ENCODE results near the gene MUC16. TPM values are rescaled to one million over a fixed set of nuclear protein-coding genes. Genes with fewer than 3 reads are reported as not detected.
"Not testable (repeated sequence)": the region's sequence is repeated elsewhere in the genome, so short reads cannot be mapped to it uniquely, and the experiment has no call there.

MUC16 gene
- total and polyA plus RNA-seq, 2 of the 13 experiments (the other 11 are each of a cell fraction or from before 2014, with no cell fraction given): not detected

GRCh38 chr19:9054765-9055164 is 44.6 kb upstream of the MUC16 start (continued):
- TF ChIP-seq CSRNP2 (CRISPR knock-in tag; conservative IDR thresholded peaks at IDR 0.05; ENCODE audit: low read depth): no peak

DNA sequence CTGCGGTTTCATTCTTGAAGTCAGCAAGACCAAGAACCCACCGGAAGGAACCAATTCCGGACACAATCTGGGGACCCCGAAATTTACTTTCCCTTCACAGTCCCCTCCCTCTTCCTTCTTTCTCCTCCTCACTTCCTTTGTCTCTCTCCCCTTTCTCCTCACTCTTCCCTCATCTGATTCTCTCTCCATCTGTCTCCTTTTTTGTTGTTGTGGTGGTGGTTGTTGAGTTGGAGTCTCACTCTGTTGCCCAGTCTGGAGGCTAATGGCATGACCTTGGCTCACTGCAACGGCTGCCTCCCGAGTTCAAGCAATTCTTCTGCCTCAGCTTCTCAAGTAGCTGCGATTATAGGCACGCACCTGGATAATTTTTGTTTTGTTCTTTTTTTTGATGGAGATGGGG is 44.0 kb upstream of the MUC16 start:
- POLR2A ChIA-PET: no interaction called here
- Histone ChIP-seq H3K36me3 (replicated peaks in 1 of 2; ENCODE audit: control insufficient read depth in 1 of 2, insufficient read depth in 2 of 2, low read length in 2 of 2) (no peaks in the 10 kb centered on the region), H3K4me2 (ENCODE audit: low read depth, low read length) (no peak overlapping the region), H3K4me3 (replicated peaks in 1 of 3; ENCODE audit: insufficient read depth in 1 of 3, low read depth in 2 of 3, low read length in 3 of 3) (no peak overlapping the region), H3K9ac (ENCODE audit: insufficient read depth, low read depth, low read length) (no peak overlapping the region), H3K4me1 (ENCODE audit: insufficient read depth, low read length) (no peaks in the 10 kb centered on the region), H3K79me2 (ENCODE audit: insufficient read depth, low read length) (no peaks in the 10 kb centered on the region), H4K20me1 (ENCODE audit: insufficient read depth, low read length) (no peaks in the 10 kb centered on the region), H3K9me3 (ENCODE audit: low read length) (no peaks in the 10 kb centered on the region), H3K27ac (ENCODE audit: extremely low read length, insufficient read depth, low read length) (no peak overlapping the region), H2AFZ (ENCODE audit: low read length) (no peak overlapping the region), H3K27me3 (ENCODE audit: control insufficient read depth in 1 of 2, insufficient read depth in 2 of 2, low read length in 2 of 2) (no peaks in the 10 kb centered on the region)
- 45% methylated on average over 8 of the region's 8 CpGs for WGBS (ENCODE audit: low lambda C conversion rate)
- intact Hi-C loops (cut with micrococcal nuclease; ENCODE audit: unreplicated experiment) (no loop called here), in situ Hi-C loops (cut with HindIII; ENCODE audit: extremely low pct_ligation_motif_present, low pct_unique_long_range_greater_than_20kb) (no loop called here)
- CTCF ChIA-PET (ENCODE audit: low intra/inter-chr PET ratio, low total read pairs): no interaction called here
- DNase-seq (ENCODE audit: low spot score) (no peak), FAIRE-seq (no peak), ATAC-seq (no peak)
- no peak for TF ChIP-seq XRCC5 (optimal IDR thresholded peaks at IDR 0.05; ENCODE audit: low read length)
- TF ChIP-seq ZNF720 (CRISPR knock-in tag; IDR thresholded peaks at IDR 0.05): no peak
- no peak for TF ChIP-seq ZNF33B (CRISPR knock-in tag; IDR thresholded peaks at IDR 0.05)
- TF ChIP-seq CREB1 (IDR thresholded peaks at IDR 0.05): no peak
- no peak for TF ChIP-seq CREB1 (CRISPR knock-in tag; IDR thresholded peaks at IDR 0.05)
- TF ChIP-seq MEIS1 (CRISPR knock-in tag; IDR thresholded peaks at IDR 0.05; ENCODE audit: borderline replicate concordance): no peak
- no peak for TF ChIP-seq PAF1 (CRISPR knock-in tag; IDR thresholded peaks at IDR 0.05)
- TF ChIP-seq, protein P1, sequence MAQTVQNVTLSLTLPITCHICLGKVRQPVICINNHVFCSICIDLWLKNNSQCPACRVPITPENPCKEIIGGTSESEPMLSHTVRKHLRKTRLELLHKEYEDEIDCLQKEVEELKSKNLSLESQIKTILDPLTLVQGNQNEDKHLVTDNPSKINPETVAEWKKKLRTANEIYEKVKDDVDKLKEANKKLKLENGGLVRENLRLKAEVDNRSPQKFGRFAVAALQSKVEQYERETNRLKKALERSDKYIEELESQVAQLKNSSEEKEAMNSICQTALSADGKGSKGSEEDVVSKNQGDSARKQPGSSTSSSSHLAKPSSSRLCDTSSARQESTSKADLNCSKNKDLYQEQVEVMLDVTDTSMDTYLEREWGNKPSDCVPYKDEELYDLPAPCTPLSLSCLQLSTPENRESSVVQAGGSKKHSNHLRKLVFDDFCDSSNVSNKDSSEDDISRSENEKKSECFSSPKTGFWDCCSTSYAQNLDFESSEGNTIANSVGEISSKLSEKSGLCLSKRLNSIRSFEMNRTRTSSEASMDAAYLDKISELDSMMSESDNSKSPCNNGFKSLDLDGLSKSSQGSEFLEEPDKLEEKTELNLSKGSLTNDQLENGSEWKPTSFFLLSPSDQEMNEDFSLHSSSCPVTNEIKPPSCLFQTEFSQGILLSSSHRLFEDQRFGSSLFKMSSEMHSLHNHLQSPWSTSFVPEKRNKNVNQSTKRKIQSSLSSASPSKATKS (CRISPR knock-in tag; IDR thresholded peaks at IDR 0.05): no peak
- BruUV-seq (replicated peaks): no TSS peak

DNA sequence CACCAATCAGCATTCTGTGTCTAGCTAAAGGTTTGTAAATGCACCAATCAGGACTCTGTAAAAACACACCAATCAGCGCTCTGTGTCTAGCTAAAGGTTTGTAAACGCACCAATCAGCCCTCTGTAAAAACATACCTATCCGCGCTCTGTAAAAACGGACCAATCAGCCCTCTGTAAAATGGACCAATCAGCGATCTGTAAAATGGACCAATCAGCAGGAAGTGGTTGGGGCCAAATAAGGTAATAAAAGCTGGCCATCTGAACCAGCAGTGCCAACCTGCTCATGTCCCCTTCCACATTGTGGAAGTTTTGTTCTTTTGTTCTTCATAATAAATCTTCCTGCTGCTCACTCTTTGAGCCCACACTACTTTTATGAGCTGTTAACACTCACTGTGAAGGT is 43.5 kb upstream of the MUC16 start:
- H3K4me1 ChIP-seq (ENCODE audit: insufficient read depth, low read length); H3K27ac ChIP-seq (ENCODE audit: extremely low read length, insufficient read depth, low read length); H3K27me3 ChIP-seq (ENCODE audit: control insufficient read depth in 1 of 2, insufficient read depth in 2 of 2, low read length in 2 of 2); H3K9me3 ChIP-seq (ENCODE audit: low read length); H4K20me1 ChIP-seq (ENCODE audit: insufficient read depth, low read length); intact Hi-C loops (cut with micrococcal nuclease; ENCODE audit: unreplicated experiment); ATAC-seq; H3K4me2 ChIP-seq (ENCODE audit: low read depth, low read length); H3K9ac ChIP-seq (ENCODE audit: insufficient read depth, low read depth, low read length); BruUV-seq (replicated peaks); FAIRE-seq; H3K4me3 ChIP-seq (replicated peaks in 1 of 3; ENCODE audit: insufficient read depth in 1 of 3, low read depth in 2 of 3, low read length in 3 of 3); H2AFZ ChIP-seq (ENCODE audit: low read length); in situ Hi-C loops (cut with HindIII; ENCODE audit: extremely low pct_ligation_motif_present, low pct_unique_long_range_greater_than_20kb); H3K36me3 ChIP-seq (replicated peaks in 1 of 2; ENCODE audit: control insufficient read depth in 1 of 2, insufficient read depth in 2 of 2, low read length in 2 of 2); H3K79me2 ChIP-seq (ENCODE audit: insufficient read depth, low read length); CTCF ChIA-PET (ENCODE audit: low intra/inter-chr PET ratio, low total read pairs); POLR2A ChIA-PET; DNase-seq (ENCODE audit: low spot score): not testable (repeated sequence)
- WGBS (ENCODE audit: low lambda C conversion rate): 73% methylated on average over 6 of the region's 6 CpGs
